NOMO-1 (cell line): Measurements from ENCODE around the gene BCL7C.
"Not testable (repeated sequence)": the region's sequence is repeated elsewhere in the genome, so short reads cannot be mapped to it uniquely, and the experiment has no call there.

Source experiments
- DNase-seq, 2 experiments: peaks; one replicate each; lab custom pipeline; 2025; ENCODE audit not compliant: unreplicated experiment in 2 of 2; lab: John Stamatoyannopoulos, UW

BCL7C gene

DNA sequence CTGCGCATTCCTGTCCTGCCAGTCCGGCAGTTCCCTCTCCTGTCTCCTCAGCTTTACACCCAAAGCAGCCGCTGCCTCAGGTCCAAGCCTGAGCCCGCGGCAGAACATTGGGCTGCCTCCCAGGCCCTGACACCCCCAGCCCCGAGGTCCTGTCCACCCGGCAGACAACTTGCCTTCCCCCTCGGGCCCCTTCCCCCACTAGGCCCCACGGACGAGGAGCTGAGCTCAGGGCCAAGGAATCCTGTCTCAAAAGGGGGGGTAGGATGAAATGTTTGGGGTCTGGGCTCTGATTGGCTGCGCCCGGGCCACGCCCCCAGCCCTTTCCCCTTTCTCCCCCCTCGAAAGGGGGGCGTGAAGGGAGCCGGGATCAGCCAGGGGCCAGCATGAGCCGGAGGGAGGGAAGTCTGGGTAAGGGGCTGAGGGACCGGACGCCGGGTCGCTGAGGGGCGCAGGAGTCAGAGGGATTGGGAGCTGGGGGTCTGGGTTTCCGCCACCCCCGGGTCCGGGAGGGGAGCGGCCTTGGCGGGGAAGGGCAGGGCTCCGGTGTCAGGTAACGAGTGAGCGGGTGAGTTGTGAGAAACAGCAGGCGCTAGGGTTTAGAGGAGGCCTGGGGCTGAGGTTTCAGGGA lies 2.5 kb upstream of the BCL7C start, which contains the start of gene CTF1:
CTF1 (plus strand) TSS at position 354 of the 628 bp plus-strand sequence; CDS start at position 384, 30 bp downstream.
- DNase-seq, result no peak

DNA sequence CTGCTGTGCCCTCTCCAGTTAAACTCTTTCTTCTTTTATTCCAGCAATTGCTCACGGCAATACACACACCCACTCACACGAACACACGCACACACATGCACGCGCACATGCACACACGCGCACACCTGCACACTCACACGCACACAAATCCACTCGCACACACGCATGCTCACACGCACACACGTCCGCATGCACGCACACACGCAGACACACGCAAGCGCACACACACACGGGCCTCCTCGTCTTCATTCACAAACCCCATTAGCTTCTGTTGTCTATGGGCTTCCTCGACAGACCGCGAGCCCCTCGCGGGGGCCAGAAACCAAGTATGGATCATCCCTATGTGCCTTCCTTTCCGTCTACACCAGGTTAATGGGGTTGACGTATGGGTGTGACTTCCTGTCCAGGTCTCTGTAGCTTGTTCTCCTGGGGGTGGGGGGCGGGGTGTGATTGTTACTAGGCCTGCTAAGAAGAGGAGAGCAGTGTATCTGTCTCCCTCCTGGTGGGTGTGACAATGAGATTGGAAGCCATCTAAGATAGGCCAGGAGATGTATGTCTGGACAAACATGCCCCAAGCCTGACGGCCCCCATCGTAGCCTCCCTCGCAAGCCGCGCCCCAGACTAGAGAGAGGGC lies 1.9 kb upstream of the BCL7C start:
- DNase-seq, result no peak

DNA sequence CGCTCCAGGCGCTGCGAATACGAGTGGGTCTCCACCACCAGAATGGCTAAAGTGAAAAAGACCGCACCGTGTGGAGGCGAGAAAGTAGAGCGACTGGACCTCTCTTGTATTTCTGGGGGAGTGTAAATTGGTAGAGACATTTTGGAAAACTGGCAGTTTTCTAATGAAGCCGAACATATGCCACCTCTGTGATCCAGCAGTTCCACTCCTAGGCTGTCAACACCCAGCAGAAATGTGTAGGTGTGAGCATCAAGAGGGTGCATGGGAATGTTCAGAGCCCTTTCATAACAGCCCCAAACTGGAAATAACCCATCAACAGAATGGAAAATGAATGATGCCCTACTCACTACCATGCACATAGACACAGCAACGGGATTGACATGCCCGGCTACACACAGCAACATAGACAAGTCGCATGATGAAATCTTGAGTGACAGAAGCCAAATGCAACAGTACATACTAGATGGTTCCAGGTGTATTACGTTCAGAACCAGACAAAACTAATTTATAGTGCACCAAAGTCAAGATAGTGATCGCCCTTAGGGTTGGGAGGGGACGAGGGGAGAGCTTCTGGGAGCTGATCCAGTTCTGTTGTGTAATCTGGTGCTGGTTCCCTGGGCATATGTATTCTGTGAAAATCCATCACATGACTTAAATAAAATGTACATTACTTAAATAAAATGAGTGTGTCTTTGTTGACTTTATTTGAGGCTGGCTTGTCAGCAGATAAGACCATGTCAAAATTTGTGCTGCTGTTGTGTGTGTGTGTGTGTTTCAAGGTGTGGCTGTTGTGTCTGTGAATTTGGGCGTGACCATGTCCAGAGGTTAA lies 877 bp upstream of the BCL7C start:
- no peak for DNase-seq

DNA sequence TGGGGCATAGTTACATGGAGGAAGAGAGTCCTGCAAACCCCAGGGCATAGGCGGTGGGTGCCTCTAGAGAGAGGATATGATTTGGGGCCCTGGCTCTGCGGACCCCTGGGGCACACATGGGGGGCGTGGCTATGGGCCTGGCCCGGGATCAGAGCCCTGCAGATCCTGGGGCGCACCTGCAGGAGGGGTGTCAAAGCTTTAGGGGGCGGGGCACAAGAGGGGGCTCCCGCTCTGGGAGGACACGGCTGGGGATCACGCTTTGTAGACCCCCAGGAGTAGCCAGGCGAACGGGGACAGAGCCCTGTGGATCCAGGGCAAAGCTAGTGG lies 497 bp downstream of the BCL7C start:
- DNase-seq, result no peak

DNA sequence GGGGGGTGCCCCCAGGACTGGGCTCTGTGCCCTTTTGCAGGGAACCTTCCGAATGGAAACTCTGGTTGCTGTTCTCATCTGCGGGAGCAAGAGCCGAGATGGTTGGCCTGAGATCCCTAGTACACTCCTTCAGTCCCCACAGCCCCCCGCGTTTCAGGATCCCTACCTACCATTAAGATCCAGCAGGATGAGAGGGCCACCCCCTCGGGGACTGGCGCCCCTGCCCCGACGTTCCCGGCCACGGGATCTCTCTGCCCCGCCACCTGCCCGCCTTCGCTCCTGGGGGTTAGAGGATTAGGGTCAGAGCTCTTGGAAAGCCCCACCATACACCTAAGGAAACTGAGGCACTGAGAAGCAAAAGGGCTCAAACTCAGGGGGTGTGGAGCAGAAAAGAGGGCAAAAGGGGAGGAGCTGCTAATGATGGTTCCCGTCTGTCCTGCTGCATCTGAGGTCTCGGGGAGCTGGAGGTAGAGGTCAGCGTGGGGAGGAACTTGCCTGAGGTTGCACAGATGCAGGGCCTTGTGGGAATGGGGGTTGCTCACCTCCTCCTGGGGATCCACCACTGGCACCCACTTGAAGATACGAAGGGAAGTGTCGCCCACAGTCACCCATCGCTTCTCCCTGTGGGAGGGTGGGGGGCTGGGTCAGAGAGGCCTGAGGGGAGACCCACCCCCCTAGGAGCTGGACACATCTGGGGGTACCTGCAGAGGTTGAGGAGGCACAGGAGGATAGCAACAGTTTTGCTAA lies 1.0 kb downstream of the BCL7C start:
- no peak for DNase-seq

DNA sequence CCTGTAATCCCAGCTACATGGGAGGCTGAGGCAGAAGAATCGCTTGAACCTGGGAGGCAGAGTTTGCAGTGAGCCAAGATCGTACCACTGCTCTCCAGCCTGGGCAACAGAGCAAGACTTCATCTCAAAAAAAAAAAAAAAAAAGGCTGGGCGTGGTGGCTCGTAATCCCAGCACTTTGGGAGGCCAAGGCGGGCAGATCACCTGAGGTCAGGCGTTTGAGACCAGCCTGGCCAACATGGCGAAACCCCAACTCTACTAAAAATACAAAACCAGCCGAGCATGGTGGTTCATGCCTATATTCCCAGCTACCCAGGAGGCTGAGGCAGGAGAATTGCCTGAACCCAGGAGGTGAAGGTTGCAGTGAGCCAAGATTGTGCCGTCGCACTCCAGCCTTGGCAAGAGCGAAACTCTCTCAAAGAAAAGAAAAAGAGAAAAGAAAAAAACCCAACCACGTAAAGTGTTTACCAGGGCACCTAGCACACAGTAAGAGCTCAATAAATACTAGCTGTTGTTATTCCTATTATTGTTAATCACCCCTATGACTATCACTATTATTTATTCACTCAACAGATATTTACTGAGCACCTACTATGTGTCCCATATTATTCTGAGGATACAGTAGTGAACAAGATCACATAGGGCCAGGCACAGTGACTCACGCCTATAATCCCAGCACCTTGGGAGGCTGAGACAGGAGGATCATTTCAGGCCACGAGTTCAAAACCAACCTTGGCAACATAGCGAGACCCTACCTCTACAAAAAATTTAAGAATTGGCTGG lies 2.6 kb downstream of the BCL7C start:
- not testable (repeated sequence) for DNase-seq

DNA sequence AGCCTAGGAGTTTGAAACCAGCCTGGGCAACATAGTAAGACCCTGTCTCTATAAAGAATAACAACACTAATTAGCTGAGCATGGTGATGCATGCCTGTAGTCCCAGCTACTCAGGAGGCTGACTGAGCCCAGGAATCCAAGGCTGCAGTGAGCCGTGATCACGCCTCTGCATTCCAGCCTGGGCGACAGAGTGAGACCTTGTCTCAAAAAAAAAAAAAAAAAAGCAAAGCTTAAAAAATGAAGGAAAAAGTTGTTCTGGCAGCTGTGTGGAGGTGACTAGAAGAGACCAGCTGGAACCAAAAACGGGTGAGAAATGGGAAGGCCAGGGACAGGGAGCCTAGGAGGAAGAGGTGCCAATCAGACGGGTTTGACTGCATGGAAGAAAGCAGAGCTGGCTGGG lies 4.2 kb downstream of the BCL7C start:
- DNase-seq, result no peak

DNA sequence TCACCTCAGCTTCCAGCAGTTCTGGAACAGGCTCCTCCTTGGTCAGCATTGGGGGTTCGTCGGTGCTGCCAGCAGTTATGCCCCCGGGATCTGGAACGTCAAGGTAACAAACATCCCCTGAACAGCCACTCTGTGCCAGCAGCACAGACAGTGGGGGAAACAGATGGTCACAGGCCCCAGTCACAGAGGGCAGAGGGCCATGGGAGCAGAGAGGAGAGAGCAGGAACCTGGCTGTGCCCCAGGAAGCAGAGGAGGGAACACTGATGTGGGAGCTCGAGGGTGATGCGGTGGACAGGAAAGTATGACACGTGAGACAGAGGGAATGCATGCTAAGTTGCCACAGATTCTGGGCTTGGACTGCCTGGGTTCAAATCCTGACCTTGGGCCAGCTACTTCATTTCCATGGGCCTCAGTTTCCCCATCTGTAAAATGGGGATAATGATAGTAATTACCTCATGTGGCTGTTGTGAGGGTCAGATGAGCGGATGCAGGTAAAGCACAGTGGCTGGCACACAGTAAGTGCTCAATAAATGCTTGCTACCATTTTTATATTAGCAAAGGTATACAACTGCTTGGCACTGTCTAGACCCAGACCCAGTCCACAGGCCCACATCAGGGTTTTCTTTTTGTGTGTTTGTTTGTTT lies 4.9 kb downstream of the BCL7C start:
- no peak for DNase-seq

DNA sequence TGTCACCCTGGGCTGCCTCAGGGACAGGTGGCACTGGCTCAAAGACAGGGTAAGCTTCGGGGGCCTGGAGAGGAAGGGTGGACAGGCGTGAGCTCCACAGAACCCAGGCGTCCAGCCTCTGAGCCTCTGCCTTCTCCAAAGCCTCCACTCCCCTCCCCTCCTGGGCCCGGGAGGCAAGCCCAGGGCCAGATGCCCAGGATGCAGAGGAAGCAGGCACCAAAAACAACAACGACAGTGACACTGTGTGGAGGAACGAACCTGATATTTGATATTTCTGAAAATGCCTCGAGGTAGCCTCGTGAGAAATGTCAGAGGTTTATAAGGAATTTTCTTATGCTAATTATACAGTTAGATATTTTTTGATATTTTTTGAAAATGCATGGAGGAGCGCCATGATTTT lies 6.0 kb downstream of the BCL7C start:
- no peak for DNase-seq

DNA sequence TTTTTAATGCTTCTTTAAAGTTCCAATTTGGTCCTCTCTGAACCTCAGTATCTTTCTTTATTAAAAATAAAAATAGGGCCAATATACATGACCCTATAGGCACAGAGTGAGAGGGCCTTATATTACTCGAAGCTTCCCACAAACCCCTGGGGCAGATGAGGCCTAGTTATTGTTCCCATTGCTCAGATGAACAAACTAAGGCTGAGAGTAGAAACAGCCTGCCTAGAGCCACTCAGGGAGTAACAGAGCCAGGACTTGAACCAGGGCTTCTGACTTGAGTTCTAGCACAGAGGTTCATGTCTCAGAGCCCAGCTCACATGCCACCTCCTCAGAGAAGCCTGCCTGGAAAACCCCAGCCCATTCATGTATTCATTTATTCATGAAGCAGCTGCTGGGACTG lies 7.7 kb downstream of the BCL7C start:
- no peak for DNase-seq

DNA sequence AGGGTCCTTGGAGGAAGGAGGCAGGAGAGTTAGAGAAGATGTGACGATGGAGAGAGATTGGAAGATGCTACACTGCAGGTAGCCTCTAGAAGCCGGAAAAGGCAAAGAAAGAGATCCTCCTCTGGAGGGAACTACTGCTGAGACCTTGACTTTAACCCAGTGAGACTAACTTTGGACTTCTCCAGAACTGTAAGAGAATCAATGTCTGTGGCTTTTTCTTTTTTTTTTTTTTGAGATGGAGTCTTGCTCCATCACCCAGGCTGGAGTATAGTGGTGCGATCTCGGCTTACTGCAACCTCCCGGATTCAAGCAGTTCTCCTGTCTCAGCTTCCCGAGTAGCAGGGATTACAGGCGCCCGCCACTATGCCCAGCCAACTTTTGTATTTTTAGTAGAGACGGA lies 8.7 kb downstream of the BCL7C start:
- DNase-seq, result no peak

DNA sequence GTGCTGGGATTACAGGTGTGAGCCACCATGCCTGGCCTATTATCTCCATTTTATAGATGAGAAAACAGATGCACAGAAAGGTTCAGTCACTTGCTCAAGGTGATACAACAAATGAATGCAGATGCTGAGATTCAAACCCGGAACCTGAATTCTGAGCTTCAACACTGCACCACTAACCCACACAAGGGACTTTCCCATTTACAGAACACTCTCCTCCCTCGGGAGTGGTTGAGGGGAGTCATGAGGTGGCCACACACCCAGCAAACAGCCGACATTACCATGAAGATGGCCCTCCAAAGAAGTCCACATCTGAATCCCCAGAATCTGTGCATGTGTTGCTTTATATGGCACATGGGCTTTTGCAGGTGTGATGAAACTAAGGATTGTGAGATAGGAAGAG lies 9.1 kb downstream of the BCL7C start:
- no peak for DNase-seq

DNA sequence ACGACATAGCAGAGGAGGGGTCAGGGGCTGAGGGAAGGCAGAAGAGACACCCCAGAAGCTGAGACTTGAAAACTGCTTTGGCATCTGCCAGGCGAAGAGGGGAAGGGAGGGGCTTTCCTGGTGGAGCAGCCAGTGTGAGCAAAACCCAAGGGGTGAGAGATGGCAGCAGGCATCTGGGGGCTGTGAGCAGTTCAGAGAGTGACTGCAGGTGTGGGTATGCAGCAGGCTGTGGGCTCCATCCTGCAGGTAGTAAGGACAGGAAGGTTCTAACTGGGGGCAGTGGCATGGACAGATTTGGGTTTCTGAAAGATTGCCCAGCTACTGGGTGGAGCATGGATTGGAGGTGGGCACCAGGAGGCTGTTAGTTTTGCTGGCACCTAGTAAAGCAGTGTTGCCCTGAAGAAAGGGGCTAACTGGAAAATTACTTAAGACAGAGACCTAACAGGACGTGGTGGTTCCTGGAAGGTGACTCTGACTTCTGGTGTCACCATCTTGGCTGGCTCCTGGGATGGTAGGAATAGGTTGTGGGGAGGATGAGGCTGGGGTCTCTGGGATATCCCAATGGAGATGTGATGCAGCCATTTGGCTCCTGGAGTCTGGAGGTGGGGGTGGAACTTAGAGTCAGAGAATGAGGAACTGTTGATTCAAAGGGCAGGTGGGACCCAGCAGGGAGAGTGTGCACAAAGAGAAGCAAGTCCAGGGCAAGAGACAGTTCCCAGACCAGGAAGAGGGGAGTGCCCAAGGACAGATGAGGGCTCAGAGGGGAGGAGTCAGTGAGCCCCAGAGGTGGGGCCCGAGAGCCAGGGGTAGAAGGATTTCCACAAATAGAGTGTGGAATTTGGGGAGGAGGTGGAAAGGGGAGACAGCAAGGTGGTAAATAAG lies 11.2 kb downstream of the BCL7C start:
- DNase-seq, result no peak

DNA sequence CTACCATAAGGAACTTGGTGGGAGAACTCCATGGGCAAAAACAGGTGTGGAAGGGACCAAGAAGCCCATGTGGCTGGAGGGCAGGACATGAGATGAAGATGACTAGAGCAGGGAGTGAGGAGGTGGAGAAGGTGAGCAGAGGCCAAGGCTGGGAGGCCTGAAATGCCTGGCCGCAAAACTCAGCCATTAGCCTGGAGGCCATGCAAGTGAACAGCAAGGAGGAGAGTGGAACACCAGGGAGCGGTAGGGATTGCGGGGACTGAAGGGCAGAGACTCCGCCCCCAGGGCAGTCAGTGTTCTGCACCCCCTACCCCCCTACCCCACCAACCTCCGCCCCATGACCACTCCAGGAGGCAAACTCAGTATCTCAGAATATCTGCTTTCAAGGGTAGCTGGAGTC lies 17.0 kb downstream of the BCL7C start:
- no peak for DNase-seq

DNA sequence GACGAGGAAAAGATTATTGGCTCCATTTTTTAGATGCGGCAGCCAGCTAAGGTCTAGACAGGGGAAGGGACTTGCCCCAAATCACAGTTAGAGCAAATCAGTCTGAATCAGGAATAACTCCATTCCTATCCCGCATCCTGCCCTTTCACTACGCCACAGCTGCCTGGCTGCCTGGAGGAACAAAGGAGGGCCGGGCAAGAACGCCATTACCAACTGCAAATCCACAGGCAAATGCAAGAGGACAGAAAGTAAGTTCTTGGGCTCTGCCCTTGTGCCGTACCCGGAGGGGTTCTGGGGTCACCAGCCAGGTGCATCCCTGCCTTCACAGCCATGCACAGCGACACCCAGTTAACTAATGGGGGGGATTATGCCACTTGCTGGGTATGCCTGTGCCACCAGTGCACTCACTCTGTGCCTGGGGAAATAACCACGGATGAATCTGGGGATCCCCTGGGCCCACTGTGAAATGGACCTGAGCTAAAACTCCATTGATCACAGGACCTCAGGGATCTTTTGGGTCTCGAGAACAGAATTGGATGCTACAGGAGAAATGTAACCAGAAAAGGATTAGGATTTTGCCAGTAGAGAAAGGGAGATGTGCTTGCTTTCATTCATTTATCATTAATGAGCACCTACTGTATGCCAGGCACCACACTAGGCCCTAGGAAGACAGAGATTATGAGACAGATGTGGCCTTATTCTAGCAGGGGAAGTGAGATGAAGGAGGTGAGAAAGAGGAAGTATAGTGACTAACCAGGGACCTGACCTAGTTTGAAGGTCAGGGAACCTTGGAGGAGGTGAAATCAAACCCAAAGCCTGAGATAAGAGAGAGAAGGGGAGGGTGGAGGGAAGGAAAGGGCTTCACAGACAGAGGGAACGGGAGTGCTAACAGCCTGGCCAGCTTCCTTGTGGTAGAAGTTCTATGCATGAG lies 17.7 kb downstream of the BCL7C start:
- DNase-seq, result peak; percentile 25 to 81

DNA sequence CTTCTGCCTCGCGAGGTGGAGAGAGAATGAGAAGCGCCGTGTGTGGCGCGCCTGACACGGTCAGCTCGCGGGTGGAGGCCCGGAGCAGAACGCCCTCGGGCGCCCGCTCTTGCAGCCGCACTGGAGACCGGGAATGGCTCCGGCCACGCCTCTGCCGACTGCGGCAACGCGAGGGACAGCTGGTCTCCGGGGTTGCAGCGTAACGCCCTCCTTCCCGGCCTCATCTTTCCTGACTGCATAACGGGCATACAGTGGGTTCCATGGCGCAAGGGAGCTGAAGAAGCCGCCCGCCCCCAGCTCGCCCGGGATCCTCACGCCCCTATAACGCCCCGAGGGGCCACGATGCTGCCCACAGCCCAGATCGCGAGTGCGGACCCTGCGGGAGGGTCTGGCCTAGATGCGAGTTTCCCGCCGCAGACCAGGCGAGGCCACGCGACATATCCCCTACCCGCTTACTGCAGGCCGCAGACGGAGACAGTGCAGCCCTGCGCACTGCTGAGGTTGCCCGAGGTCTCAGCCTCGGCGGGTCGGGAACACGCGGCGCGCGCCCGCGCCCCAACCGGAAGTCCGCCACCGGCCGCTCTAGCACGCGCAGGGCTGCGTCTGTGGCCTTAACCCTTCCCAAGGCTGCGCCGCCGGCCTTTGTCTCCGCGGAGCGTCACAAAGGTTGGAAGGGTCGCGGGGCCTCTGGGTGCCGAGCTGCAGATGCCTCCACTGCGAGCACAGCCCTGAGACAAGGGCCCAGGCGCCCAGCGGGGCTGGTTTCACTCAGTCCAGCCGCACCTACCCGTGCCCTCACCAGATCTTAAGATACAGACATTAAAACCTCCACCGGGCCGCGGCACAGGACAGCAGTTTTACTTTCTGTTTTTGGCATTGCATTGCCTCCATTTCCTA lies 18.8 kb downstream of the BCL7C start:
- DNase-seq, result peak; percentile 79 to 92

DNA sequence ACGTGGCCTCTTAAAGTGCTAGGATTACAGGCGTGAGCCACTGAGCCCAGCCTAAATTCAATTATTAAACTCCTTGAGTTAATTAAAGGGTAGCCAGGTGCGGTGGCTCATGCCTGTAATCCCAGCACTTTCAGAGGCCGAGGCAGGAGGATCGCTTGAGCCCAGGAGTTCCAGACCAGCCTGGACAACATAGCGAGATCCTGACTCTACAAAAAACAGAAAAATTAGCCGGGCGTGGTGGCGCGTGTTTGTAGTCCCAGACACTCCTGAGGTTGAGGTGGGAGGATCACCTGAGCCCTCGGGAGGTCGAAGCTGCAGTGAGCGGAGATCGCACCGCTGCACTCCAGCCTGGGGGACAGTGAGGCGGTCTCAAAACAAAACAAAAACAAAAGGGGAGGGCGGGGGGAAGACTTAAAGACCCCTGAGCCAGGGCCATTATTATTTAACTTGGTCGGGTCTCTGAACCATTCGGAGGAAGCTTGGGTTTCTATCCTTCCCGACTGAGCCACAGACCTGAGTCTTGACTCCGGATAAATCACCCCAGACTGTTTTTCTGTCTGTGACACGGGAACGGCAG lies 19.5 kb downstream of the BCL7C start:
- DNase-seq, result no peak
